Measurements from ENCODE around the gene KCNJ6. TPM values are rescaled to one million over a fixed set of nuclear protein-coding genes. Genes with fewer than 3 reads are reported as not detected.

KCNJ6 gene
- total and polyA plus RNA-seq, 4 donors = 0.01 TPM; not detected in 3

- Histone ChIP-seq H3K4me1 (ENCODE audit: control insufficient read depth in 4 of 4, insufficient read depth in 4 of 4, low read length in 3 of 4) (peaks cover 0 to 22% (median 9%) of the 10 kb centered on the region in 4 donors), H3K36me3 (ENCODE audit: control insufficient read depth in 4 of 4, insufficient read depth in 3 of 4, low read depth in 1 of 4, low read length in 3 of 4) (no peaks in the 10 kb centered on the region), H3K4me3 (ENCODE audit: low read depth in 1 of 3, low read length in 3 of 3) (no peak overlapping the region), H3K9me3 (ENCODE audit: control insufficient read depth in 4 of 4, low read length in 3 of 4) (no peaks in the 10 kb centered on the region), H3K27me3 (ENCODE audit: control insufficient read depth in 4 of 4, insufficient read depth in 4 of 4, low read length in 3 of 4) (no peaks in the 10 kb centered on the region), H3K9ac (ENCODE audit: low read depth in 1 of 2, low read length in 2 of 2) (peak overlapping the region in 1 of 2 donors; percentile 80), H3K27ac (ENCODE audit: low read depth in 1 of 2, low read length in 2 of 2) (peak overlapping the region; percentile 57 to 85)
- WGBS = 23% methylated on average over 3 of the region's 3 CpGs
- peak; percentile 80 for TF ChIP-seq FOXA1 (IDR thresholded peaks at IDR 0.05)
- peak; percentile 48 for TF ChIP-seq HNF4G (IDR thresholded peaks at IDR 0.05)
- TF ChIP-seq RXRA (IDR thresholded peaks at IDR 0.05) = peak; percentile 67 to 92
- TF ChIP-seq NR2F2 (IDR thresholded peaks at IDR 0.05) = no peak
- TF ChIP-seq FOXA2 (IDR thresholded peaks at IDR 0.05) = peak; percentile 86
- TF ChIP-seq ZBTB33 (IDR thresholded peaks at IDR 0.05) = peak; percentile 77
- TF ChIP-seq JUND (IDR thresholded peaks at IDR 0.05) = peak; percentile 90 to 95
- TF ChIP-seq ATF3 (IDR thresholded peaks at IDR 0.05) = peak; percentile 73
- peak; percentile 26 for TF ChIP-seq REST (IDR thresholded peaks at IDR 0.05)
- TF ChIP-seq RAD21 (IDR thresholded peaks at IDR 0.05) = peak; percentile 28 to 37
- peak; percentile 86 for TF ChIP-seq SP1 (IDR thresholded peaks at IDR 0.05)
- no peak for TF ChIP-seq CTCF (IDR thresholded peaks at IDR 0.05; ENCODE audit: low read depth, low read length, missing input control)
- TF ChIP-seq TAF1 (conservative IDR thresholded peaks at IDR 0.05) = no peak
- peak; percentile 79 for TF ChIP-seq YY1 (IDR thresholded peaks at IDR 0.05)
- peak; percentile 83 to 87 for TF ChIP-seq HNF4A (conservative IDR thresholded peaks at IDR 0.05)
- no peak for TF ChIP-seq GABPA (IDR thresholded peaks at IDR 0.05 in 1 of 2, conservative IDR thresholded peaks at IDR 0.05 in 1 of 2)
- TF ChIP-seq MAX (IDR thresholded peaks at IDR 0.05) = peak; percentile 62
- TF ChIP-seq EGR1 (IDR thresholded peaks at IDR 0.05; ENCODE audit: low read depth in 2 of 2) = peak; percentile 18 to 89
- DNase-seq (ENCODE audit: low spot score) = no peak
Observed at GRCh38 chr21:37845535-37845934, 70.7 kb downstream of the KCNJ6 start.

All from liver (tissue), 9 donors.